ENCODE data around the gene ELAC2. TPM values are rescaled to one million over a fixed set of nuclear protein-coding genes. Genes with fewer than 3 reads are reported as not detected.

The ELAC2 gene
- total and polyA plus RNA-seq, 2 donors (not counting 1 experiment from before 2014, with no cell fraction given), result 36.9 to 47.2 TPM

GRCh38 chr17:13008461-13008860 lies 9.4 kb downstream of the ELAC2 start:
- Histone ChIP-seq H2AFZ (ENCODE audit: low read length) (no peak overlapping the region), H3K9me3 (ENCODE audit: control insufficient read depth, insufficient read depth, low read depth, low read length) (no peaks in the 10 kb centered on the region), H3K27me3 (ENCODE audit: control insufficient read depth, insufficient read depth, low read length) (no peaks in the 10 kb centered on the region), H3K27ac (ENCODE audit: insufficient read depth, low read length) (no peak overlapping the region), H3K36me3 (ENCODE audit: control insufficient read depth, insufficient read depth, low read length) (peaks cover 19% of the 10 kb centered on the region), H3K4me1 (ENCODE audit: control insufficient read depth, extremely low read depth, insufficient read depth, low read length) (no peaks in the 10 kb centered on the region), H3K4me2 (ENCODE audit: extremely low read depth, insufficient read depth, low read length) (no peak overlapping the region), H4K20me1 (ENCODE audit: control insufficient read depth, extremely low read depth, insufficient read depth, low read length) (no peaks in the 10 kb centered on the region), H3K79me2 (ENCODE audit: control insufficient read depth, insufficient read depth, low read length) (no peaks in the 10 kb centered on the region), H3K4me3 (replicated peaks in 1 of 4; ENCODE audit: control extremely low read depth in 1 of 4, insufficient read depth in 1 of 4, low read depth in 3 of 4, low read length in 4 of 4) (no peak overlapping the region), H3K9ac (ENCODE audit: insufficient read depth, low read length) (no peak overlapping the region)
- TF ChIP-seq CTCF (conservative IDR thresholded peaks at IDR 0.05 in 1 of 2, IDR thresholded peaks at IDR 0.05 in 1 of 2; ENCODE audit: low read depth in 1 of 2, low read length in 2 of 2), result no peak
- no peak for TF ChIP-seq EZH2 (IDR thresholded peaks at IDR 0.05; ENCODE audit: low read length, missing control alignments)
- no peak for DNase-seq (ENCODE audit: low read depth in 2 of 2)

- Histone ChIP-seq H3K79me2 (ENCODE audit: control insufficient read depth, insufficient read depth, low read length) (no peaks in the 10 kb centered on the region), H3K27ac (ENCODE audit: insufficient read depth, low read length) (no peak overlapping the region), H3K4me3 (replicated peaks in 1 of 4; ENCODE audit: control extremely low read depth in 1 of 4, insufficient read depth in 1 of 4, low read depth in 3 of 4, low read length in 4 of 4) (no peak overlapping the region), H4K20me1 (ENCODE audit: control insufficient read depth, extremely low read depth, insufficient read depth, low read length) (no peaks in the 10 kb centered on the region), H3K27me3 (ENCODE audit: control insufficient read depth, insufficient read depth, low read length) (no peaks in the 10 kb centered on the region), H3K36me3 (ENCODE audit: control insufficient read depth, insufficient read depth, low read length) (peaks cover 22% of the 10 kb centered on the region), H3K9me3 (ENCODE audit: control insufficient read depth, insufficient read depth, low read depth, low read length) (no peaks in the 10 kb centered on the region), H3K4me2 (ENCODE audit: extremely low read depth, insufficient read depth, low read length) (no peak overlapping the region), H2AFZ (ENCODE audit: low read length) (no peak overlapping the region), H3K9ac (ENCODE audit: insufficient read depth, low read length) (no peak overlapping the region), H3K4me1 (ENCODE audit: control insufficient read depth, extremely low read depth, insufficient read depth, low read length) (no peaks in the 10 kb centered on the region)
- DNase-seq (ENCODE audit: low read depth in 2 of 2), result no peak
- no peak for TF ChIP-seq EZH2 (IDR thresholded peaks at IDR 0.05; ENCODE audit: low read length, missing control alignments)
- TF ChIP-seq CTCF (conservative IDR thresholded peaks at IDR 0.05 in 1 of 2, IDR thresholded peaks at IDR 0.05 in 1 of 2; ENCODE audit: low read depth in 1 of 2, low read length in 2 of 2), result no peak
Measured at GRCh38 chr17:13005530-13005929, 12.3 kb downstream of the ELAC2 start.

- H3K79me2 ChIP-seq (ENCODE audit: control insufficient read depth, insufficient read depth, low read length), result no peaks in the 10 kb centered on the region
- H3K36me3 ChIP-seq (ENCODE audit: control insufficient read depth, insufficient read depth, low read length), result peaks cover 28% of the 10 kb centered on the region
- H4K20me1 ChIP-seq (ENCODE audit: control insufficient read depth, extremely low read depth, insufficient read depth, low read length), result no peaks in the 10 kb centered on the region
- H3K4me3 ChIP-seq (replicated peaks in 1 of 4; ENCODE audit: control extremely low read depth in 1 of 4, insufficient read depth in 1 of 4, low read depth in 3 of 4, low read length in 4 of 4), result no peak overlapping the region
- no peak overlapping the region for H2AFZ ChIP-seq (ENCODE audit: low read length)
- no peak overlapping the region for H3K4me2 ChIP-seq (ENCODE audit: extremely low read depth, insufficient read depth, low read length)
- no peaks in the 10 kb centered on the region for H3K27me3 ChIP-seq (ENCODE audit: control insufficient read depth, insufficient read depth, low read length)
- peak in 1 of 2 donors; percentile 38 for DNase-seq (ENCODE audit: low read depth in 2 of 2)
- no peak overlapping the region for H3K9ac ChIP-seq (ENCODE audit: insufficient read depth, low read length)
- TF ChIP-seq CTCF (conservative IDR thresholded peaks at IDR 0.05 in 1 of 2, IDR thresholded peaks at IDR 0.05 in 1 of 2; ENCODE audit: low read depth in 1 of 2, low read length in 2 of 2), result no peak
- H3K27ac ChIP-seq (ENCODE audit: insufficient read depth, low read length), result no peak overlapping the region
- no peaks in the 10 kb centered on the region for H3K9me3 ChIP-seq (ENCODE audit: control insufficient read depth, insufficient read depth, low read depth, low read length)
- H3K4me1 ChIP-seq (ENCODE audit: control insufficient read depth, extremely low read depth, insufficient read depth, low read length), result no peaks in the 10 kb centered on the region
Measured at GRCh38 chr17:13004336-13004735, 13.5 kb downstream of the ELAC2 start.

All from fibroblast of lung (primary cell).